Breast epithelium (tissue), 4 donors: ENCODE data around the gene IL12A. TPM values are rescaled to one million over a fixed set of nuclear protein-coding genes. Genes with fewer than 3 reads are reported as not detected.

Source experiments
- DNase-seq, 2 donors: peaks; one replicate each; pipeline ENCODE4 v3.0.0-alpha.2; 2019; ENCODE audit warnings: low spot score in 2 of 2
- H3K27ac ChIP-seq, 2 donors: fragments of 200-600 bp; sonication (generic) in 1 of 2; one replicate each; pipeline ENCODE4 v1.5.1; 2016 to 2019; ENCODE audit warnings: mild to moderate bottlenecking in 1 of 2
- H3K27me3 ChIP-seq, 2 donors: fragments of 200-600 bp; sonication (generic) in 1 of 2; one replicate each; pipeline versions ENCODE4 v1.5.1 to v1.6.0; 2017 to 2019; ENCODE audit warnings: control low read depth in 1 of 2, mild to moderate bottlenecking in 1 of 2
- H3K36me3 ChIP-seq: fragments of 200-600 bp; one replicate; pipeline ENCODE4 v1.5.1; 2019
- H3K4me1 ChIP-seq, 2 donors: fragments of 200-600 bp; sonication (generic); one replicate each; pipeline ENCODE4 v1.5.1; 2016 to 2019; ENCODE audit warnings: control low read depth in 1 of 2
- H3K4me3 ChIP-seq, 3 donors: fragments of 200-600 bp; sonication (generic); 1 replicate in 2 of 3; 2 replicates in 1 of 3; pipeline ENCODE4 v1.5.1; 2016 to 2019; ENCODE audit warnings: mild to moderate bottlenecking in 3 of 3, moderate library complexity in 2 of 3
- H3K9me3 ChIP-seq, 2 donors: fragments of 200-600 bp; sonication (generic) in 1 of 2; one replicate each; pipeline ENCODE4 v1.5.1; 2016 to 2019; ENCODE audit warnings: control low read depth in 1 of 2
- CTCF ChIP-seq, 3 donors: fragments of 450-650 bp; IDR thresholded peaks; one replicate each; pipeline ENCODE4 v1.5.1; 2016 to 2017; ENCODE audit warnings: antibody characterized with exemption in 3 of 3, mild to moderate bottlenecking in 3 of 3, moderate library complexity in 3 of 3
- POLR2A ChIP-seq: fragments of 450-650 bp; IDR thresholded peaks from one replicate; pipeline ENCODE4 v1.6.1; 2016; ENCODE audit warnings: antibody characterized with exemption, mild to moderate bottlenecking, moderate library complexity
- POLR2AphosphoS5 ChIP-seq, 3 donors: sonication (generic); formaldehyde crosslinking; IDR thresholded peaks; one replicate each; pipeline ENCODE4 v1.6.1; 2017; ENCODE audit warnings: antibody characterized with exemption in 3 of 3
- intact Hi-C: fragments of 100-400 bp; cut with DNase I; formaldehyde crosslinking; loops from one replicate; pipeline ENCODE4 v1.15.1; 2023; ENCODE audit warnings: low total_unique reads
- total RNA-seq, 3 donors: library from RNA; depleted of rRNA; stranded (reverse); fragments of >200 nt; gene quantifications; one replicate each; pipeline ENCODE4 v1.1.0, GENCODE V29; 2016

The IL12A gene
- total RNA-seq, 3 donors from 2014 or later, result 0.98 TPM; not detected in 2

DNA sequence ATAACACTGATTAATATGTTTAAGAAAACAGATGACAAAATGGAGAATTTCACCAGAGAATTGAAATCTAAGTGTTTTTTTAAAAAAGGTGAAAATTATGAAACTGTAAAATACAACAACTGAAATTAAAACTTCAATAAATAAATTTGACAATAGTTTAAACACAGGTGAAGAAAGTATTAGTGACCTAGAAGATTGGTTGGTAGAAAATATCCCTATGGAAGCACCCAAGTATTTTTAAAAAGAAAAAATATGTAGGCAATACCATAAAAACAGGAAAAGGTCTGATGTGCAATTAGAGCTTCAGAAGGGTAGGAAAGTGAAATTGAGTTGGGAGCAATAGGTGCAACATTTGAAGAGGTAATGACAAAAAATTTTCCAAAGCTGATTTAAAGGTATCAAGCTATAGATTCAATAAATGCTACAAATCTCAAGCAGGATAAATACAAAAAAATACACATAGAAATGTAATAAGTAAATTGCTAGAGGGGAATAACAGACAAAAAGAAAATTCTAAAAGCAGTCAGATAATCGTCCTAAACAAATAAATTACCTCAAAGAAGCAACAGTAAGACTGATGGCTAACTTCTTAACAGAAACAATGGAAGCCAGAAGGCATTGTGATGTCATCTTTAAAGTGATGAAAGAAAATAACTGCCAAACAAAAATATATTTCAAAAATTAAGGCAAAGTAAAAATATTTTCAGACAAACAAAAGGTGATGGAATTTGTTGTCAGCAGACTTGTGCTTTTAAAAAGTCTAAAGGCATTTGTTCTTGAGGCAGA lies 9.5 kb upstream of the IL12A start:
- H3K4me3 ChIP-seq, result no peak overlapping the region
- intact Hi-C loops, result no loop called here
- DNase-seq, result no peak
- no peaks in the 10 kb centered on the region for H3K27me3 ChIP-seq
- H3K4me1 ChIP-seq, result no peaks in the 10 kb centered on the region
- H3K27ac ChIP-seq, result no peak overlapping the region
- TF ChIP-seq POLR2A (no peak), CTCF (IDR thresholded peaks at IDR 0.05) (no peak), POLR2AphosphoS5 (IDR thresholded peaks at IDR 0.05) (no peak)
- H3K9me3 ChIP-seq, result no peaks in the 10 kb centered on the region
- H3K36me3 ChIP-seq, result no peaks in the 10 kb centered on the region

- no peak for TF ChIP-seq POLR2AphosphoS5 (IDR thresholded peaks at IDR 0.05)
- no peak for TF ChIP-seq CTCF (IDR thresholded peaks at IDR 0.05)
- no peak for TF ChIP-seq POLR2A
- no peaks in the 10 kb centered on the region for H3K4me1 ChIP-seq
- no peak overlapping the region for H3K27ac ChIP-seq
- DNase-seq, result no peak
- H3K9me3 ChIP-seq, result no peaks in the 10 kb centered on the region
- H3K4me3 ChIP-seq, result no peak overlapping the region
- H3K36me3 ChIP-seq, result no peaks in the 10 kb centered on the region
- no peaks in the 10 kb centered on the region for H3K27me3 ChIP-seq
- intact Hi-C loops, result loop anchor here (5.0 kb wide), 1 partner anchor 245 kb away; no protein-coding TSS in a partner anchor
Observed at GRCh38 chr3:159982442-159982974, 6.1 kb upstream of the IL12A start.

GRCh38 chr3:159987291-159987711 lies 1.3 kb upstream of the IL12A start:
- H3K4me3 ChIP-seq, result no peak overlapping the region
- H3K4me1 ChIP-seq, result no peaks in the 10 kb centered on the region
- no peaks in the 10 kb centered on the region for H3K27me3 ChIP-seq
- H3K27ac ChIP-seq, result no peak overlapping the region
- no peaks in the 10 kb centered on the region for H3K9me3 ChIP-seq
- no peak for TF ChIP-seq POLR2A
- TF ChIP-seq CTCF (IDR thresholded peaks at IDR 0.05), result no peak
- no peak for TF ChIP-seq POLR2AphosphoS5 (IDR thresholded peaks at IDR 0.05)
- no peak for DNase-seq
- H3K36me3 ChIP-seq, result no peaks in the 10 kb centered on the region
- intact Hi-C loops, result no loop called here

DNA sequence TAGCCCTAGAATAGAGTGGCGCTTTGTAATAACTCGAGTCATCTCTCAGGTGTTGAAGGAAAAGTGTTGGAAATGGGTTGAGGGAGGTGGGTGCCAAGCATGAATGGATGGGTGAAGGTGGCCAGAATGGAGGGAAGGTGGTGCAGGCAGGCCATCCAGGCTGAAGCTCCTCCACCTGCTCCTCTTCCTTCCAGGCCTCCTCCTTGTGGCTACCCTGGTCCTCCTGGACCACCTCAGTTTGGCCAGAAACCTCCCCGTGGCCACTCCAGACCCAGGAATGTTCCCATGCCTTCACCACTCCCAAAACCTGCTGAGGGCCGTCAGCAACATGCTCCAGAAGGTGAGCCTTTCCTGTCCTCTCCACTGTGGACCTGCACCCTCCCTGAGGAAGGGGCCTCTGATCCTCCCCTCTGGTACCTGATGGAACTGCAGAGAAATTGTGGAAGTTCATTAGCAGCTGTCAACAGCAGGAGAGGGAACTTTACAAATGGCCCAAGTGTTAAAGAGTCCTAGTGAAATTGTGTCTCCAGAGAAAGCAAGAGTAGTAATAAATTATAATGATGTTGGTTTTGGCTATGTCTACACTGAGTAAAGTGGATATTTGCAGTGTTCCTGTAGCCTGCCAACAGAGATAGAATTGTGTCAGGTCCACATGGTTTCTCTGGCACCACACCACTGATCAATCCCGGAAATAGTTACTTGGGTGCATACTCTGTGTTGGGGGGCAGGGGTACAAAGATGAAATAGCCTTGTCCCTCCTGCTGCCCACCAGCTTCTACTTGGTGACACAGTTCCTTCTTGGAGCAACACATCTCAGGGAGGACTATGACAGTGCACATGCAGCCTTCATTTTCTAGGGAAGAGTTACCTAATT lies 1.6 kb downstream of the IL12A start:
- Histone ChIP-seq H3K27ac (no peak overlapping the region), H3K4me1 (no peaks in the 10 kb centered on the region), H3K27me3 (no peaks in the 10 kb centered on the region), H3K36me3 (no peaks in the 10 kb centered on the region), H3K4me3 (no peak overlapping the region), H3K9me3 (no peaks in the 10 kb centered on the region)
- no peak for DNase-seq
- TF ChIP-seq CTCF (IDR thresholded peaks at IDR 0.05), result no peak
- TF ChIP-seq POLR2AphosphoS5 (IDR thresholded peaks at IDR 0.05), result no peak
- no peak for TF ChIP-seq POLR2A
- intact Hi-C loops, result no loop called here
